ENCODE data around the gene ASPA. TPM values are rescaled to one million over a fixed set of nuclear protein-coding genes. Genes with fewer than 3 reads are reported as not detected.
A peak's percentile ranks its signal among the peaks of the same experiment; 100 is the strongest.

ASPA gene
- polyA plus RNA-seq, 1 donor (not counting 4 experiments of a cell fraction or from before 2014, with no cell fraction given) = not detected

DNA sequence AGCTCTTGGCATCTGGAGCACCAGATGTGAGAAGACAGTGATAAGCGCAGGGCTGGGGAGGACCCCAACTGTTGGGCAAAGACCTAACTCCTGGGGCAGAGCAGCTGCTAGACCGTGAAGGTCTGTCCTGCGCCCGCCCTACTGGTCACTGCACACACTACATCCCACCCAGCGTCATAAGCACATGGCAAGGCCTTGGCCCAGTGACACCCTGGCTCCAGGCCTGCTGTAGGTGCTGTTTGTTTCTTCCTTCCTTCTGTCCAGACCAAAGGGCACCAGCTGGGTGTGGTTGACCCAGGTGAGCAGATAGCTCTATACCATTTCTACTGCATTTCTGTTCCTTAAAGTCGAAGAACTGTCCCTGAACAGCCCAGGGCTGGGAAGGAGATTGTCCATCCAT, 75.4 kb downstream of the ASPA start:
- H2AFZ ChIP-seq (ENCODE audit: control insufficient read depth, low read length) = no peak overlapping the region
- DNase-seq (ENCODE audit: low read depth, low spot score) (no peak), FAIRE-seq (no peak)
- dilution Hi-C loops (cut with MboI; ENCODE audit: extremely low pct_ligation_motif_present, low sequenced_read_pairs) = no loop called here
- H3K27ac ChIP-seq (ENCODE audit: control insufficient read depth, insufficient read depth, low read length) = no peak overlapping the region
- no peaks in the 10 kb centered on the region for H4K20me1 ChIP-seq (ENCODE audit: control insufficient read depth, extremely low read depth, insufficient read depth, low read length)
- H3K4me2 ChIP-seq (ENCODE audit: control insufficient read depth, extremely low read depth, insufficient read depth, low read depth, low read length) = no peak overlapping the region
- H3K9ac ChIP-seq (ENCODE audit: control insufficient read depth, extremely low read depth, insufficient read depth, low read length) = no peak overlapping the region
- no peak overlapping the region for H3K4me3 ChIP-seq (ENCODE audit: control insufficient read depth in 2 of 3, extremely low read depth in 1 of 3, insufficient read depth in 2 of 3, low read depth in 1 of 3, low read length in 3 of 3)
- peaks cover 12 to 28% of the 10 kb centered on the region in 2 experiments for H3K36me3 ChIP-seq (ENCODE audit: control insufficient read depth in 2 of 2, extremely low read depth in 1 of 2, insufficient read depth in 2 of 2, low read length in 2 of 2)
- H3K9me3 ChIP-seq (ENCODE audit: control insufficient read depth, low read depth, low read length) = no peaks in the 10 kb centered on the region
- no peak for TF ChIP-seq EZH2 (IDR thresholded peaks at IDR 0.05; ENCODE audit: low read length)
- TF ChIP-seq, protein P1, sequence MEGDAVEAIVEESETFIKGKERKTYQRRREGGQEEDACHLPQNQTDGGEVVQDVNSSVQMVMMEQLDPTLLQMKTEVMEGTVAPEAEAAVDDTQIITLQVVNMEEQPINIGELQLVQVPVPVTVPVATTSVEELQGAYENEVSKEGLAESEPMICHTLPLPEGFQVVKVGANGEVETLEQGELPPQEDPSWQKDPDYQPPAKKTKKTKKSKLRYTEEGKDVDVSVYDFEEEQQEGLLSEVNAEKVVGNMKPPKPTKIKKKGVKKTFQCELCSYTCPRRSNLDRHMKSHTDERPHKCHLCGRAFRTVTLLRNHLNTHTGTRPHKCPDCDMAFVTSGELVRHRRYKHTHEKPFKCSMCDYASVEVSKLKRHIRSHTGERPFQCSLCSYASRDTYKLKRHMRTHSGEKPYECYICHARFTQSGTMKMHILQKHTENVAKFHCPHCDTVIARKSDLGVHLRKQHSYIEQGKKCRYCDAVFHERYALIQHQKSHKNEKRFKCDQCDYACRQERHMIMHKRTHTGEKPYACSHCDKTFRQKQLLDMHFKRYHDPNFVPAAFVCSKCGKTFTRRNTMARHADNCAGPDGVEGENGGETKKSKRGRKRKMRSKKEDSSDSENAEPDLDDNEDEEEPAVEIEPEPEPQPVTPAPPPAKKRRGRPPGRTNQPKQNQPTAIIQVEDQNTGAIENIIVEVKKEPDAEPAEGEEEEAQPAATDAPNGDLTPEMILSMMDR (optimal IDR thresholded peaks at IDR 0.05 in 1 of 3, IDR thresholded peaks at IDR 0.05 in 1 of 3, conservative IDR thresholded peaks at IDR 0.05 in 1 of 3; ENCODE audit: extremely low read depth in 1 of 3, insufficient read depth in 2 of 3, low read length in 3 of 3) = peak in 1 of 3 experiments; percentile 9
- H3K4me1 ChIP-seq (ENCODE audit: control insufficient read depth, extremely low read depth, insufficient read depth, low read length) = peaks cover 7% of the 10 kb centered on the region
- H3K9me1 ChIP-seq (ENCODE audit: control insufficient read depth, extremely low read depth, insufficient read depth, low read length) = no peaks in the 10 kb centered on the region
- peaks cover 5% of the 10 kb centered on the region for H3K79me2 ChIP-seq (ENCODE audit: control insufficient read depth, insufficient read depth, low read length)
- H3K27me3 ChIP-seq (ENCODE audit: control insufficient read depth, extremely low read depth, insufficient read depth, low read length) = no peaks in the 10 kb centered on the region

DNA sequence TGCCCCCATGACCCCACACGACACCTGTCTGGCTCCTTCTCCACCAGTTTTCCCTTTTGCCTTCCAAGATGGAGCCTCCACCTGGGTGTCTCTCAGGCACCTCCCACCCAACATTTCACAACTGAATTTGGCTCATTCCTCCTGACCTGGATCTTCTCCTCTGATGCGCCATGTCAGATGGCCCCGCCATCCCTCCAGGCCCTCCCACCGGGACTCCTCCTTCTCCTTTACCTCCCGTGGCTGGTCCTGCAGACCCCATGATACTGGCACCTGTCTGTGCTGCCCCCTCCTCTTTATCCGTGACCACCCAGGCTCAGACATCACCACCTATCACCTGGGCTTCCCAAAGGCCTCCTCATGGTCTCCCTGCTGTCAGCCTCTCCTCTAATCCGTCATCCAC, 77.1 kb downstream of the ASPA start:
- Histone ChIP-seq H3K36me3 (ENCODE audit: control insufficient read depth in 2 of 2, extremely low read depth in 1 of 2, insufficient read depth in 2 of 2, low read length in 2 of 2) (peaks cover 12 to 25% of the 10 kb centered on the region in 2 experiments), H3K4me3 (ENCODE audit: control insufficient read depth in 2 of 3, extremely low read depth in 1 of 3, insufficient read depth in 2 of 3, low read depth in 1 of 3, low read length in 3 of 3) (no peak overlapping the region), H3K27me3 (ENCODE audit: control insufficient read depth, extremely low read depth, insufficient read depth, low read length) (no peaks in the 10 kb centered on the region), H3K4me1 (ENCODE audit: control insufficient read depth, extremely low read depth, insufficient read depth, low read length) (peaks cover 22% of the 10 kb centered on the region), H3K79me2 (ENCODE audit: control insufficient read depth, insufficient read depth, low read length) (peaks cover 12% of the 10 kb centered on the region), H3K27ac (ENCODE audit: control insufficient read depth, insufficient read depth, low read length) (no peak overlapping the region), H3K9me3 (ENCODE audit: control insufficient read depth, low read depth, low read length) (no peaks in the 10 kb centered on the region), H4K20me1 (ENCODE audit: control insufficient read depth, extremely low read depth, insufficient read depth, low read length) (no peaks in the 10 kb centered on the region), H3K9me1 (ENCODE audit: control insufficient read depth, extremely low read depth, insufficient read depth, low read length) (no peaks in the 10 kb centered on the region), H3K4me2 (ENCODE audit: control insufficient read depth, extremely low read depth, insufficient read depth, low read depth, low read length) (no peak overlapping the region), H2AFZ (ENCODE audit: control insufficient read depth, low read length) (no peak overlapping the region), H3K9ac (ENCODE audit: control insufficient read depth, extremely low read depth, insufficient read depth, low read length) (no peak overlapping the region)
- TF ChIP-seq, protein P1 (optimal IDR thresholded peaks at IDR 0.05 in 1 of 3, IDR thresholded peaks at IDR 0.05 in 1 of 3, conservative IDR thresholded peaks at IDR 0.05 in 1 of 3; ENCODE audit: extremely low read depth in 1 of 3, insufficient read depth in 2 of 3, low read length in 3 of 3) = no peak
- no peak for TF ChIP-seq EZH2 (IDR thresholded peaks at IDR 0.05; ENCODE audit: low read length)
- DNase-seq (ENCODE audit: low read depth, low spot score) (no peak), FAIRE-seq (no peak)
- dilution Hi-C loops (cut with MboI; ENCODE audit: extremely low pct_ligation_motif_present, low sequenced_read_pairs) = no loop called here

Other genes with a start within 250 kb of the ASPA start
- gene OR3A1, start 177.6 kb upstream of the ASPA start, polyA plus RNA-seq = not detected in 3 replicates
- not detected in 3 replicates for gene OR3A2, start 89.7 kb upstream of the ASPA start, polyA plus RNA-seq
- not detected in 3 replicates for gene OR1E1, start 77.6 kb upstream of the ASPA start, polyA plus RNA-seq
- 0.08 TPM in 1 of 3 replicates, not detected in the others for gene OR3A3, start 64.6 kb upstream of the ASPA start, polyA plus RNA-seq
- not detected in 3 replicates for gene OR1E2, start 42.2 kb upstream of the ASPA start, polyA plus RNA-seq
- gene SPATA22, start 4.2 kb upstream of the ASPA start, polyA plus RNA-seq = 0.10 TPM in 1 of 3 replicates, not detected in the others
- 5.8 to 16.6 TPM (median 9.4 TPM) in 3 replicates for gene TRPV3, start 81.8 kb downstream of the ASPA start, polyA plus RNA-seq
- 1.3 to 2.2 TPM (median 1.5 TPM) in 3 replicates for gene TRPV1, start 133.4 kb downstream of the ASPA start, polyA plus RNA-seq
- 9.2 to 11.8 TPM (median 11.0 TPM) in 3 replicates for gene SHPK, start 160.3 kb downstream of the ASPA start, polyA plus RNA-seq
- gene CTNS, start 160.8 kb downstream of the ASPA start, polyA plus RNA-seq = 7.4 to 10.3 TPM (median 10.2 TPM) in 3 replicates
- gene TAX1BP3, start 192.6 kb downstream of the ASPA start, polyA plus RNA-seq = 105 to 197 TPM (median 126 TPM) in 3 replicates
- 35.4 to 47.4 TPM (median 36.6 TPM) in 3 replicates for gene EMC6, start 192.8 kb downstream of the ASPA start, polyA plus RNA-seq
- gene P2RX5, start 220.2 kb downstream of the ASPA start, polyA plus RNA-seq = 0.43 to 0.97 TPM (median 0.63 TPM) in 3 replicates
- 0.90 to 4.7 TPM (median 3.5 TPM) in 3 replicates for gene HASPIN, start 247.9 kb downstream of the ASPA start, polyA plus RNA-seq